ENCODE data around the gene CDK19. TPM values are rescaled to one million over a fixed set of nuclear protein-coding genes. Genes with fewer than 3 reads are reported as not detected.

The CDK19 gene
- total and polyA plus RNA-seq, 2 of the 13 experiments (the other 11 are each of a cell fraction or from before 2014, with no cell fraction given), result 13.4 to 27.0 TPM

GRCh38 chr6:110738899-110739365 is 76.3 kb downstream of the CDK19 start (continued):
- TF ChIP-seq ZNF761 (CRISPR knock-in tag; conservative IDR thresholded peaks at IDR 0.05) (no peak), PBX3 (CRISPR knock-in tag; IDR thresholded peaks at IDR 0.05; ENCODE audit: borderline replicate concordance) (no peak), ZNF552 (CRISPR knock-in tag; IDR thresholded peaks at IDR 0.05; ENCODE audit: borderline replicate concordance) (no peak), ZNF777 (CRISPR knock-in tag; IDR thresholded peaks at IDR 0.05) (no peak), ZNF446 (CRISPR knock-in tag; IDR thresholded peaks at IDR 0.05) (no peak), CREM (IDR thresholded peaks at IDR 0.05) (peak; percentile 51; the same call in 1 of the 2 replicates), CREM (CRISPR knock-in tag; IDR thresholded peaks at IDR 0.05) (no peak), PHF8 (CRISPR knock-in tag; IDR thresholded peaks at IDR 0.05) (no peak), MED13 (CRISPR knock-in tag; IDR thresholded peaks at IDR 0.05) (no peak), ZFP36L2 (CRISPR knock-in tag; IDR thresholded peaks at IDR 0.05) (no peak), HMGXB3 (CRISPR knock-in tag; IDR thresholded peaks at IDR 0.05; ENCODE audit: borderline replicate concordance) (no peak), GTF2F1 (IDR thresholded peaks at IDR 0.05; ENCODE audit: low read length) (no peak), AGO2 (optimal IDR thresholded peaks at IDR 0.05; ENCODE audit: low read depth, low read length) (no peak), TEAD3 (CRISPR knock-in tag; optimal IDR thresholded peaks at IDR 0.05; ENCODE audit: borderline replicate concordance) (peak; percentile 59), MTF2 (CRISPR knock-in tag; IDR thresholded peaks at IDR 0.05; ENCODE audit: borderline replicate concordance) (no peak), STAG1 (CRISPR knock-in tag; IDR thresholded peaks at IDR 0.05) (peak; percentile 8; the same call in 1 of the 2 replicates), E2F5 (CRISPR knock-in tag; conservative IDR thresholded peaks at IDR 0.05) (no peak), SPEN (CRISPR knock-in tag; IDR thresholded peaks at IDR 0.05; ENCODE audit: low read depth) (peak; percentile 48; the same call in 1 of the 2 replicates), SRF (IDR thresholded peaks at IDR 0.05; ENCODE audit: low read depth, low read length) (0 out of 2 replicates have a peak, but pooled peaks have one; percentile 25), PRPF4 (IDR thresholded peaks at IDR 0.05; ENCODE audit: low read depth, low read length, poor library complexity, severe bottlenecking) (no peak), ZFAT (CRISPR knock-in tag; conservative IDR thresholded peaks at IDR 0.05) (no peak), ZSCAN29 (CRISPR knock-in tag; conservative IDR thresholded peaks at IDR 0.05) (peak; percentile 76; the same call in 1 of the 2 replicates), RBM39 (IDR thresholded peaks at IDR 0.05; ENCODE audit: low read depth, low read length, poor library complexity, severe bottlenecking) (no peak), BRD4 (CRISPR knock-in tag; IDR thresholded peaks at IDR 0.05) (no peak), TRAFD1 (CRISPR knock-in tag; IDR thresholded peaks at IDR 0.05; ENCODE audit: borderline replicate concordance) (no peak)

Measured in HepG2 (cell line).